HCT116 (cell line): ENCODE results near the gene PSMC5. TPM values are rescaled to one million over a fixed set of nuclear protein-coding genes. Genes with fewer than 3 reads are reported as not detected.
A peak's percentile ranks its signal among the peaks of the same experiment; 100 is the strongest.
"Not testable (repeated sequence)": the region's sequence is repeated elsewhere in the genome, so short reads cannot be mapped to it uniquely, and the experiment has no call there.

ENCODE experiments used
- ATAC-seq: fragments of 200-7000 bp; cut with Tn5 transposase; 2 replicates; pipeline ENCODE4 v1.9.1; 2020; ENCODE audit warnings: mild to moderate bottlenecking, moderate library complexity
- BruUV-seq: library from RNA; stranded (reverse); fragments of 400-500 nt; replicated peaks from 2 replicates; lab custom pipeline; 2021; lab: Mats Ljungman, UMichigan
- CTCF ChIA-PET: fragments of 300-600 bp; sonication (Branson Sonifier 250); formaldehyde crosslinking; loops from one replicate; lab custom pipeline; 2021; ENCODE audit warnings: antibody characterized with exemption; lab: Charles Lee
- POLR2A ChIA-PET: fragments of 300-600, 350-600 bp; sonication (Branson Sonifier 250); formaldehyde crosslinking; loops from one replicate; lab custom pipeline; 2021; ENCODE audit warnings: antibody characterized with exemption; lab: Charles Lee
- RAD21 ChIA-PET, 2 experiments: fragments of 300-600 bp; sonication (Branson Sonifier 250); formaldehyde crosslinking; loops; one replicate each; lab custom pipeline; 2023; ENCODE audit warnings: low total read pairs in 2 of 2; ENCODE audit not compliant: uncharacterized antibody in 2 of 2, unreplicated experiment in 2 of 2, low non-redundant PET in 1 of 2; lab: Charles Lee
- DNase-seq: peaks from one replicate; pipeline ENCODE4 v3.0.0-alpha.2; 2010; ENCODE audit warnings: low read depth, low spot score
- H2AFZ ChIP-seq: fragments of 200-600 bp; shearing (Covaris generic), sonication (generic); 2 replicates; pipeline ENCODE4 v1.6.1; 2017; ENCODE audit warnings: low read depth, mixed run types, mixed read lengths, antibody characterized with exemption, low read length; ENCODE audit not compliant: poor library complexity, severe bottlenecking
- H3K27ac ChIP-seq: 2 replicates; pipeline ENCODE4 v1.5.1; 2012; ENCODE audit warnings: low read depth, low read length
- H3K27me3 ChIP-seq: fragments of 200-600 bp; sonication (generic); 2 replicates; pipeline ENCODE4 v1.6.1; 2016; ENCODE audit warnings: mixed run types, low read length, mixed read lengths; ENCODE audit not compliant: insufficient read depth
- H3K36me3 ChIP-seq, 2 experiments: fragments of 200-500 bp in 1 of 2; fragments of 200-600 bp in 1 of 2; sonication (Bioruptor generic) in 1 of 2; sonication (generic) in 1 of 2; 2 replicates each; pipeline versions ENCODE4 v1.5.1 to v1.6.1; 2014 to 2016; ENCODE audit warnings: low read length in 2 of 2, inconsistent platforms in 1 of 2, mixed read lengths in 1 of 2, mixed run types in 1 of 2; ENCODE audit not compliant: insufficient read depth in 2 of 2, control insufficient read depth in 1 of 2
- H3K4me1 ChIP-seq, 2 experiments: fragments of 200-600 bp in 1 of 2; sonication (generic) in 1 of 2; 2 replicates each; pipeline versions ENCODE4 v1.5.1 to v1.6.1; 2012 to 2017; ENCODE audit warnings: low read length in 2 of 2, inconsistent platforms in 1 of 2, mild to moderate bottlenecking in 1 of 2, mixed read lengths in 1 of 2, mixed run types in 1 of 2, moderate library complexity in 1 of 2; ENCODE audit not compliant: insufficient read depth in 2 of 2, control insufficient read depth in 1 of 2
- H3K4me2 ChIP-seq: fragments of 200-600 bp; sonication (generic); 2 replicates; pipeline ENCODE4 v1.6.1; 2017; ENCODE audit warnings: mixed run types, low read length, mixed read lengths
- H3K4me3 ChIP-seq, 2 experiments: fragments of 200-600 bp in 1 of 2; sonication (generic) in 1 of 2; replicated peaks in 1 of 2; 2 replicates each; pipeline ENCODE4 v1.5.1; 2011 to 2016; ENCODE audit warnings: low read length in 2 of 2, control low read depth in 1 of 2, low read depth in 1 of 2, mild to moderate bottlenecking in 1 of 2, mixed read lengths in 1 of 2, mixed run types in 1 of 2
- H3K79me2 ChIP-seq: fragments of 200-600 bp; sonication (generic); 2 replicates; pipeline ENCODE4 v1.6.1; 2017; ENCODE audit warnings: mild to moderate bottlenecking, mixed run types, low read length, moderate library complexity, mixed read lengths; ENCODE audit not compliant: insufficient read depth
- H3K9ac ChIP-seq: fragments of 200-600 bp; sonication (generic); 2 replicates; pipeline ENCODE4 v1.6.1; 2016; ENCODE audit warnings: low read length, mixed read lengths
- H3K9me2 ChIP-seq: fragments of 200-600 bp; sonication (generic), shearing (Covaris generic); 2 replicates; pipeline ENCODE4 v1.6.1; 2017; ENCODE audit warnings: mixed run types, mild to moderate bottlenecking, moderate library complexity; ENCODE audit not compliant: insufficient read depth
- H3K9me3 ChIP-seq, 2 experiments: fragments of 200-500 bp in 1 of 2; fragments of 200-600 bp in 1 of 2; sonication (Bioruptor generic) in 1 of 2; sonication (generic) in 1 of 2; 2 replicates each; pipeline ENCODE4 v1.6.1; 2014 to 2017; ENCODE audit warnings: low read length in 2 of 2, mixed read lengths in 2 of 2, inconsistent platforms in 1 of 2, low read depth in 1 of 2, mild to moderate bottlenecking in 1 of 2, mixed run types in 1 of 2, moderate library complexity in 1 of 2; ENCODE audit not compliant: control insufficient read depth in 1 of 2, insufficient read depth in 1 of 2
- H4K20me1 ChIP-seq: fragments of 200-600 bp; sonication (generic), shearing (Covaris generic); 2 replicates; pipeline ENCODE4 v1.6.1; 2017; ENCODE audit warnings: mixed run types, mild to moderate bottlenecking, moderate library complexity; ENCODE audit not compliant: insufficient read depth
- EGR1 ChIP-seq: IDR thresholded peaks from 2 replicates; pipeline ENCODE4 v1.6.1; 2012; ENCODE audit warnings: low read depth
- JUND ChIP-seq: IDR thresholded peaks from 2 replicates; pipeline ENCODE4 v1.6.1; 2012
- intact Hi-C: fragments of 100-400 bp; cut with micrococcal nuclease; formaldehyde crosslinking; loops from 2 replicates; pipeline ENCODE4 v1.10.0; 2022
- total RNA-seq: library from RNA; stranded (reverse); gene quantifications from one replicate; pipeline ENCODE4 v1.2.1, GENCODE V29; 2021; ENCODE audit not compliant: unreplicated experiment

The PSMC5 gene
- total RNA-seq, 1 experiment from 2014 or later: 193 TPM

DNA sequence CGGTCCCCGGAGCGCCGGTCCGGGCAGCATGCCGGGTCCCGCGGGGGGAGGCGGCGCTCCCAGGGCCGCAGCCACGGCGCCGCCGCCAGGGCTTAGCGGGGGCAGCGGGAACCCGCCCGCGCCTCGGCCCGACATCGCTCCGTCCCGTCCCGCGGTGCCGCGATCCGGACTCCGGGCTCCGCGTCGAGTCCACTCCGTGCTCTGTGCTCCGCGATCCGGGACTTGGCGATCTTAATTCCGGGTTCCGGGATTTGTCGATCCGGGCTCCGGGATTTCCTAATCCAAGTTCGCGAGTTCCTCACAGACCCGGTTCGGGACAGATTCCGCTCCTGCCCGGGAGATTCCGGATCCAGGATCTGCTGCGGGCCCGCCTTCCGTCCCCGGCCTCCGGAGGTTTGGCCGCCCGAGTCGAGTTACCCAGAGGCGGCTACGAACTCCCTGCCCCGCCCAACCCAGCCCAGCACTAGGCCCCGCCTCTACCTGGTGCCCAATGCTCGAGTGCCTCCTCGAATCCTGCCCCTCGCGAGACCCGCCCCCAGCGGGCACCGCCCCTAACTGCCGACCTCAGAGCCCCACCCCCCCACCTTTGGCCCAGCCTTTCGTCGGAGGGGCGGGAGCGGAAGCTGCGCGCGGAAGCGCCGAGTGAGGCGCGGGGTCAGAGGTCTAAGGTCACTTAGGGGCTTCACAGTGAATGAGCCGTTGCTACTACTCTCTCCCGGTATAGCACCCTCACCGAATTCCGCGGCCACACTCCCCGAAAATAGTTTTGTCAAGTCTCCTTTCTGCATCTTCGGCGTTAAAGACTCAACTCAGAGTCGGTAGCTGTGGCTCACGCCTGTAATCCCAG lies 15.5 kb downstream of the PSMC5 start, which contains the start of gene SMARCD2 (continued):
- TF ChIP-seq JUND (no peak), EGR1 (no peak)
- TF ChIP-seq, all 23 proteins: peak for 5

DNA sequence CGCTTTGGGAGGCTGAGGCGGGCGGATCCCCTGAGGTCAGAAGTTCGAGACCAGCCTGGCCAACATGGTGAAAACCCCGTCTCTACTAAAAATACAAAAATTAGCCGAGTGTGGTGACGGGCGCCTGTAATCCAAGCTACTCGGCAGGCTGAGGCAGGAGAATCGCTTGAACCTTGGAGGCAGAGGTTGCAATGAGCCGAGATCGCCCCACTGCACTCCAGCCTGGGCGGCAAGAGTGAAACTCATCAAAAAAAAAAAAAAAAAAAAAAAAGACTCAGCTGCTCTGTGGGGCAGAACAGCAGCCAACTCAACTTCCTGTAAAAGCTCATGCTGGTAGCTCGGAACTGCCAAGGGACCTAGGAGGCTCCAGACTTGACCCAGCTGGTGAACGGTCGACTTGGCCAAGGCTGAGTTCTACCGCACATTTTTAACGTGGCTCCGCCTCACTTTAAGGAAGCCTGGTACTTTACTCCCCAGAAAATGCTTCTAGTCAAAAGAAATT lies 16.2 kb downstream of the PSMC5 start:
- H3K4me1 ChIP-seq: peaks cover 40 to 48% of the 10 kb centered on the region in 2 experiments
- CTCF ChIA-PET: interaction anchor here (0.6 to 1.5 kb wide), 6 partner anchors 12 to 418 kb away, joined by 3 to 10 read pairs (median 4); no protein-coding TSS in a partner anchor
- BruUV-seq: TSS peak; percentile 90
- RAD21 ChIA-PET, H3K27me3 ChIP-seq, H3K9me3 ChIP-seq, H4K20me1 ChIP-seq, H3K9me2 ChIP-seq, H3K36me3 ChIP-seq: not testable (repeated sequence)
- peak overlapping the region; percentile 78 for H3K27ac ChIP-seq
- H3K79me2 ChIP-seq: peaks cover 39% of the 10 kb centered on the region
- ATAC-seq: peak; percentile 3
- POLR2A ChIA-PET: interaction anchor here (0.6 to 1.8 kb wide), 7 partner anchors 16 to 662 kb away, joined by 3 to 13 read pairs (median 5); partner anchors contain the start of genes CCDC47, DDX42 and DDX5
- DNase-seq: peak; percentile 40
- H3K4me2 ChIP-seq: peak overlapping the region; percentile 79
- peak overlapping the region; percentile 47 for H2AFZ ChIP-seq
- intact Hi-C loops: loop anchor here (2.0 to 5.0 kb wide), 2 partner anchors 71 to 221 kb away; partner anchors contain the start of genes CCDC47 and MAP3K3
- peak overlapping the region; percentile 98 for H3K9ac ChIP-seq
- H3K4me3 ChIP-seq: peak overlapping the region; percentile 92 to 95
